Pancreas (tissue), 10 donors: ENCODE measurements around the gene B4GALT7. TPM values are rescaled to one million over a fixed set of nuclear protein-coding genes. Genes with fewer than 3 reads are reported as not detected.
"Not testable (repeated sequence)": the region's sequence is repeated elsewhere in the genome, so short reads cannot be mapped to it uniquely, and the experiment has no call there.

Experiments
- ATAC-seq, 4 donors: fragments of 200-7000 bp; cut with Tn5 transposase; one replicate each; pipeline versions ENCODE4 v1.8.0 to v1.9.1; 2020; ENCODE audit warnings: mild to moderate bottlenecking in 4 of 4, moderate library complexity in 4 of 4
- DNase-seq, 6 donors: peaks; one replicate each; pipeline ENCODE4 v3.0.0-alpha.2; 2020
- FAIRE-seq: peaks from 2 replicates; lab custom pipeline; 2012; peaks lifted over from hg19 to GRCh38; lab: Jason Lieb, UNC
- H3K27ac ChIP-seq, 4 donors: fragments of 200-600 bp; sonication (generic); 1 replicate in 3 of 4; 2 replicates in 1 of 4; pipeline versions ENCODE4 v1.5.0 to v1.8.0; 2020
- H3K27me3 ChIP-seq, 4 donors: fragments of 200-600 bp; one replicate each; pipeline ENCODE4 v1.8.0; 2021
- H3K36me3 ChIP-seq, 3 donors: fragments of 200-600 bp; sonication (generic) in 1 of 3; one replicate each; pipeline versions ENCODE4 v1.5.0 to v1.8.0; 2020 to 2021
- H3K4me1 ChIP-seq, 3 donors: fragments of 200-600 bp; one replicate each; pipeline ENCODE4 v1.8.0; 2021
- H3K4me3 ChIP-seq, 4 donors: fragments of 200-600 bp; sonication (generic) in 2 of 4; one replicate each; pipeline versions ENCODE4 v1.5.0 to v1.8.0; 2020 to 2021
- H3K9me3 ChIP-seq, 4 donors: fragments of 200-600 bp; one replicate each; pipeline ENCODE4 v1.8.0; 2021
- WGBS, 2 donors: extraction: QIAGEN DNeasy Blood & Tissue Kit; methylation state at CpG; one replicate each; pipeline ENCODE4 v1.1.7; 2013; 5-methylcytosine and 5-hydroxymethylcytosine counted together
- intact Hi-C, 3 donors: fragments of 100-400 bp; cut with DNase I; formaldehyde crosslinking; loops; one replicate each; pipeline versions ENCODE4 v1.11.1 to v1.14.2; 2022
- polyA plus RNA-seq, 2 donors: library from polyadenylated mRNA; stranded (reverse); fragments of 200-250 nt; gene quantifications; one replicate each; pipeline ENCODE4 v1.2.3, GENCODE V29; 2013
- total RNA-seq, 6 donors: library from RNA; stranded (reverse); fragmentation: NEBNext Ultra II Directional in 4 of 6; extraction: Animal tissue kit (Norgen Biotek cat#: 25700) in 4 of 6; gene quantifications; one replicate each; pipeline versions ENCODE4 v1.2.1 to v1.2.4, GENCODE V29; 2021 to 2023
- TF ChIP-seq, protein P1 (sequence below), 4 donors: fragments of 200-600 bp; sonication (generic) in 3 of 4; IDR thresholded peaks; one replicate each; pipeline versions ENCODE4 v1.5.0 to v1.8.0; 2021; ENCODE audit warnings: antibody characterized with exemption in 4 of 4
- donor health status: healthy with polysubstance abuse.
- donor health status: DM: no; HTN: no; CAD: no; lungs with moderate emphysema.
- donor health status: DM: no; HTN: no; CAD: no.
- donor health status: control.
- donor health status: control.
- donor health status: Bipolar disorder and iron deficiency.
- donor health status: DM: yes; HTN: yes; CAD: no.
- donor health status: DM: no; HTN: no; CAD: no.
- donor health status: DM: no; HTN: no; CAD: no.
- donor health status: DM: yes; HTN: yes; CAD: no.

Gene B4GALT7
- total and polyA plus RNA-seq, 8 donors, result 12.6 to 51.0 (median 17.0) TPM

DNA sequence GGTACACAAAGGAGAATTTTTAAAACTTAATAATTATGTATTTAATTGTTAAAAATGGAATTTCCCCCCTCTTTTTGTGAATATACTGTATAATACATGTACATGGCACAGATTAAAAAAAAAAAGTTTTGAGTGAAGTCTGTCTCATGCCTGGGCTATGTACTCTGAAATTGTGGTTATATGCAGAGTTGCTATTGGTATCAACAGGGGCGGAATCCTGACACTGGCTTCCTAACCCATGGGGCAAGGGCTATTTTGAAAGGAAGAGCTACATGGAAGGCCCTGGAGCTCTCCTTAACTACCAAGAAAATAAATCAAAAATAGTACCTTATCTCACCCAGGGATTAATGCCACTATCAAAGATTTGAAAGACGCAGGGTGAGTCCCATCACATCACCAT lies 44.7 kb upstream of the B4GALT7 start:
- Histone ChIP-seq H3K36me3 (no peaks in the 10 kb centered on the region), H3K27ac (no peak overlapping the region), H3K4me1 (peaks cover 0 to 9% (median 0%) of the 10 kb centered on the region in 3 donors), H3K27me3 (no peaks in the 10 kb centered on the region), H3K9me3 (no peaks in the 10 kb centered on the region), H3K4me3 (peak overlapping the region; percentile 68 to 93 (median 84))
- intact Hi-C loops, result no loop called here
- no peak for FAIRE-seq
- DNase-seq, result no peak
- TF ChIP-seq, protein P1, sequence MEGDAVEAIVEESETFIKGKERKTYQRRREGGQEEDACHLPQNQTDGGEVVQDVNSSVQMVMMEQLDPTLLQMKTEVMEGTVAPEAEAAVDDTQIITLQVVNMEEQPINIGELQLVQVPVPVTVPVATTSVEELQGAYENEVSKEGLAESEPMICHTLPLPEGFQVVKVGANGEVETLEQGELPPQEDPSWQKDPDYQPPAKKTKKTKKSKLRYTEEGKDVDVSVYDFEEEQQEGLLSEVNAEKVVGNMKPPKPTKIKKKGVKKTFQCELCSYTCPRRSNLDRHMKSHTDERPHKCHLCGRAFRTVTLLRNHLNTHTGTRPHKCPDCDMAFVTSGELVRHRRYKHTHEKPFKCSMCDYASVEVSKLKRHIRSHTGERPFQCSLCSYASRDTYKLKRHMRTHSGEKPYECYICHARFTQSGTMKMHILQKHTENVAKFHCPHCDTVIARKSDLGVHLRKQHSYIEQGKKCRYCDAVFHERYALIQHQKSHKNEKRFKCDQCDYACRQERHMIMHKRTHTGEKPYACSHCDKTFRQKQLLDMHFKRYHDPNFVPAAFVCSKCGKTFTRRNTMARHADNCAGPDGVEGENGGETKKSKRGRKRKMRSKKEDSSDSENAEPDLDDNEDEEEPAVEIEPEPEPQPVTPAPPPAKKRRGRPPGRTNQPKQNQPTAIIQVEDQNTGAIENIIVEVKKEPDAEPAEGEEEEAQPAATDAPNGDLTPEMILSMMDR (IDR thresholded peaks at IDR 0.05), result no peak
- WGBS, 2 donors, result 57 to 65% methylated on average over 2 of the region's 2 CpGs
- no peak for ATAC-seq

DNA sequence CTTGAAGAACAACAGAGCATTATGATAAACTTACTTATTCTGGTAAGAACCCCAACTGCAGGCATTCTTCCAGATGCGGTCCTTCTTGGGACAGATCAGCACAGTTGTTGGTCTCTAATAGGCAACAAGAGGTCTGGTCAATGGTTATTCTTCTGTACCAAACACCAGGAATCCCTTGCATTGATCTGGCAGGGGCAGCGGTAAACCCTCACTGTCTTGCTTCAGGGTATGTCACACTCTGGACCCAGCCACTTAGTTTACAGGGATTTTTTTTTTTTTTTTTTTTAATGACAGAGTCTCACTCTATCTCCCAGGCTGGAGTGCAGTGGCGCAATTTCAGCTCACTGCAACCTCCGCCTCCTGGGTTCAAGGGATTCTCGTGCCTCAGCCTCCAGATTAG lies 44.3 kb upstream of the B4GALT7 start:
- ATAC-seq, result no peak
- no peak for DNase-seq
- Histone ChIP-seq H3K4me1 (peaks cover 0 to 9% (median 0%) of the 10 kb centered on the region in 3 donors), H3K27ac (no peak overlapping the region), H3K36me3 (no peaks in the 10 kb centered on the region), H3K27me3 (no peaks in the 10 kb centered on the region), H3K4me3 (peak overlapping the region in 2 of 4 donors; percentile 68 to 88), H3K9me3 (no peaks in the 10 kb centered on the region)
- TF ChIP-seq, protein P1 (IDR thresholded peaks at IDR 0.05), result no peak
- intact Hi-C loops, result no loop called here
- no peak for FAIRE-seq
- 89 to 96% methylated on average over 5 of the region's 5 CpGs for WGBS, 2 donors

DNA sequence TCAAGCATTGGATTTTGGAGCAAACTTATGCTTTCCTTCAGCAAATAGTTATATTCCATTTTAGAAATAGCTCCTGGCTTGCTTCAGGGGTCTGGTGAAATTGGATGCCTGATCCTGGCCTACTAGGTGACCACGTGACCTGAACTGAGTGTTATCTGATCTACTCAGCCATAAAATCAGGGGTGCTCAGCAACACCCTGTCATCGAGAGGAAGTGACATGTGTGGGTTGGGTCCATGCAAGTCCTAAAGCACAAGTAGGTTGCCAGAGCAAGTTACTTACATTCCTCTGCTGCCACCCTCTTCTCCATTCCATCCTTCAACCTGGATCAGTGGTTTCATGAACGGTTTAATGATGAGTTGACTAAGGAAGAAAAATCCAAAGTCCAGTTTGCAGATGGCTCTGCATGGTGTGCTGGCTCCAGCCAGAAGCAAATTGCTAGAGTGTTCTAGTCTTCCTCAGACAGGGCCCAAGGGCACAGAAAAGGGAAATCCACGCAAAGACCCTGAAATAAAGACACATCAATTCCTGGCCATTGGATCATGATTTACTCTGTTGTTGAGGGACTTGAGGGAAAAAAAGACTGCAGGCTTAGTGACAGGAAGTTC lies 42.8 kb upstream of the B4GALT7 start:
- Histone ChIP-seq H3K27ac (no peak overlapping the region), H3K27me3 (no peaks in the 10 kb centered on the region), H3K4me1 (peaks cover 0 to 9% (median 0%) of the 10 kb centered on the region in 3 donors), H3K36me3 (no peaks in the 10 kb centered on the region), H3K9me3 (no peaks in the 10 kb centered on the region), H3K4me3 (no peak overlapping the region)
- FAIRE-seq (no peak), ATAC-seq (no peak), DNase-seq (no peak)
- TF ChIP-seq, protein P1 (IDR thresholded peaks at IDR 0.05), result no peak
- 73 to 76% methylated on average over 4 of the region's 4 CpGs for WGBS, 2 donors
- intact Hi-C loops, result no loop called here

DNA sequence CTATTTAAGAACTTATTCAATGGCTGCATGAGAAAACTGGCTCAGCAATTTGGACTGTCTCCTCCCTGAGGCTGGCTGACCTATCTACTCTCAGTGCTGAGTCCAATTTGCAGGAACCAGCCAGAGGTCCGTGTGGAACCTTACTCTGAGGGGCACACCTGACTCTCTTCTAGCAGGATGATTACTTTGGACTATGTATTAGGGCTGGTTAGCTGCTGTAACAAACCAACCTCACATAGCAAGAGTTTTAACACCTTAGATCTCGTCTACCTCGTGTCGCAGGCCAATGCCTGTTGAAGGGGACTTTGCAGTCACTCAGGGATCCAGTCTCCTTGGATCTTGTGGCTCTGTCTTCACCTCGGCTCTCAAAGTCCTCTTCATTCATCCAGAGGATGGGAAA lies 42.1 kb upstream of the B4GALT7 start:
- H3K9me3 ChIP-seq, result no peaks in the 10 kb centered on the region
- TF ChIP-seq, protein P1 (IDR thresholded peaks at IDR 0.05), result no peak
- intact Hi-C loops, result no loop called here
- peaks cover 0 to 4% (median 0%) of the 10 kb centered on the region in 3 donors for H3K4me1 ChIP-seq
- no peak for DNase-seq
- 85 to 89% methylated on average over 5 of the region's 5 CpGs for WGBS, 2 donors
- no peak overlapping the region for H3K4me3 ChIP-seq
- H3K27me3 ChIP-seq, result no peaks in the 10 kb centered on the region
- H3K27ac ChIP-seq, result no peak overlapping the region
- no peaks in the 10 kb centered on the region for H3K36me3 ChIP-seq
- no peak for ATAC-seq
- no peak for FAIRE-seq

DNA sequence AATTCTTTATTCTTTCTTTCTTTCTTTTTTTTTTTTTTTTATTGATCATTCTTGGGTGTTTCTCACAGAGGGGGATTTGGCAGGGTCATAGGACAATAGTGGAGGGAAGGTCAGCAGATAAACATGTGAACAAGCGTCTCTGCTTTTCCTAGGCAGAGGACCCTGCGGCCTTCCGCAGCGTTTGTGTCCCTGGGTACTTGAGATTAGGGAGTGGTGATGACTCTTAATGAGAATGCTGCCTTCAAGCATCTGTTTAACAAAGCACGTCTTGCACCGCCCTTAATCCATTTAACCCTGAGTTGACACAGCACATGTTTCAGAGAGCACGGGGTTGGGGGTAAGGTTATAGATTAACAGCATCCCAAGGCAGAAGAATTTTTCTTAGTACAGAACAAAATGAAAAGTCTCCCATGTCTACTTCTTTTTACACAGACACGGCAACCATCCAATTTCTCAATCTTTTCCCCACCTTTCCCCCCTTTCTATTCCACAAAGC lies 40.4 kb upstream of the B4GALT7 start:
- intact Hi-C loops, H3K9me3 ChIP-seq, FAIRE-seq, H3K27ac ChIP-seq, H3K4me3 ChIP-seq, H3K27me3 ChIP-seq, ATAC-seq, DNase-seq, H3K36me3 ChIP-seq, H3K4me1 ChIP-seq: not testable (repeated sequence)
- WGBS, 2 donors, result 49 to 51% methylated on average over 8 of the region's 8 CpGs
